ENCODE measurements around the gene ZMIZ1. TPM values are rescaled to one million over a fixed set of nuclear protein-coding genes. Genes with fewer than 3 reads are reported as not detected.

ZMIZ1 gene
- total RNA-seq, 1 experiment from 2014 or later, result 35.8 TPM

DNA sequence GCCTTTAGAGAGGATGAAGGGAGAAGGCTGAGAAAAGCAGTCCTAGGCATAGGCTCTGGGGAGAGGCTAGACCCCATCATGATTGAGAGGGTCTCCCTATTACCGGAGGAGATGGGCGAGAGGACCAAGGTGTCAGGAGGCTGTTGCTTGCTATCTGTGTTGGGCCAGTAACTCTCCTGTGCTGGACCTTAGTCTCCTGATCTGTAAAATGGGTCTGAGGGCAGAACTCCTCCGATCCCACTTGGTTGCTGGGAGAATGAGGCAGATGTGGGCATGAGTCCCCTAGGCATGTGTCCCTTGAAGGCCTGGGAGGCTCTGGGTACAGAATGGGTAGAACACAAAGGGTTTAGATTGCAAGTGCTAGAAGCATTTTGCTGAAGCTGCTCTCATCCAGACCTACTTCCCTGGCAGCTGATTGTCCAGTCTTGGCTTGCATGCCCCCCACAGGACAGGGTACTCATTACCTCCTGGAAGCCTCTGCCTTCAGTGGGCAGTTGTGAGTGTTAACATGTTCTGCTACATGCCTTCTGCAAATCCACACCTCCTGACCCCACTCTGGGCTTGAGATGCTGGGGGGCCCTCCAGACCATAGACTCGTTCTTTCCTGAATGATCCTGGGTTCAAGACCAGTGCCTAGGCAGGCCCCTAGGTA is 4.4 kb downstream of the ZMIZ1 start:
- POLR2A ChIA-PET (ENCODE audit: low non-redundant PET), result no interaction called here
- Histone ChIP-seq H3K4me3 (ENCODE audit: low read depth, low read length, poor library complexity, severe bottlenecking) (no peak overlapping the region), H3K27me3 (replicated peaks; ENCODE audit: insufficient read depth, low read depth, low read length, poor library complexity) (no peaks in the 10 kb centered on the region), H3K36me3 (ENCODE audit: insufficient read depth, low read length, poor library complexity, severe bottlenecking) (no peaks in the 10 kb centered on the region), H3K27ac (ENCODE audit: low read depth, low read length, poor library complexity, severe bottlenecking) (no peak overlapping the region), H3K9me3 (ENCODE audit: low read depth, low read length, poor library complexity, severe bottlenecking) (no peaks in the 10 kb centered on the region), H3K4me1 (ENCODE audit: insufficient read depth, low read length, poor library complexity, severe bottlenecking) (peaks cover 43% of the 10 kb centered on the region)
- intact Hi-C loops (cut with micrococcal nuclease; ENCODE audit: unreplicated experiment), result loop anchor here (5.0 kb wide), 1 partner anchor 39 kb away; no protein-coding TSS in a partner anchor
- no peak for DNase-seq (ENCODE audit: low spot score)
- no peak for TF ChIP-seq EZH2 (IDR thresholded peaks at IDR 0.05; ENCODE audit: borderline replicate concordance, low read depth, low read length, poor library complexity, severe bottlenecking)
- no peak for TF ChIP-seq CTCF (conservative IDR thresholded peaks at IDR 0.05; ENCODE audit: low read depth, low read length)
- CTCF ChIA-PET, result no interaction called here
- BruUV-seq (replicated peaks), result no TSS peak

DNA sequence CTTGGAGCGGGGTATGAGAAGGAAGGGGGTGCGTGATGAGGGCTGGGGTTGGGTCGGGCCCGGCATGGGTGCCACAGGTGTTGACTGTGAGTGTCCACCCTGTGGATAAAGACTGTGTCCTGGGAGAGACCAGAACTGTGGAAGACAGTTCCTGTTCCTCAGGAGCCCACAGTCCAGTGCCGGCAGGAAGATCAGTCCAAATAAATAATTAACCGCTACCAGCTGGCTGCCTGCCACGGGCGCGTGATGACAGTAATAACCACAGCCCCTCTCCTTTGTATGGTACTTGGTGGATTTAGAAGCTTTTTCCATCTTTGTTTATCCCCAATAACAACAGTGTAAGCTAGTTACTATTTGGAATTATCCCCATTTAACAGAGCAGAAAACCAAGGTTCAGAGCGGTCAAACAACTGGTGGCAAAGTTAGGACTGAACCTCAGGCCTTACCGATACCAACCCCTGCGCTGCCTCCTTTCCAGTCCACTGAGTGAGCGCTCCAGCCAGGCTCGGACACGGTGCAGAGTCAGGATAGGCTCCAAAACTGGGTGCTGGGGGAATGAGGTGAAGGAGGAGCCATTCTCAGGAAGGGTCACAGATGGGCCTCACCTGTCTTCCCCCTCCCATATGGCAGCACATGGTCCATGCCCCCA is 5.1 kb downstream of the ZMIZ1 start:
- BruUV-seq (replicated peaks), result no TSS peak

GRCh38 chr10:79074732-79075131 is 6.0 kb downstream of the ZMIZ1 start:
- Histone ChIP-seq H3K27ac (ENCODE audit: low read depth, low read length, poor library complexity, severe bottlenecking) (no peak overlapping the region), H3K27me3 (replicated peaks; ENCODE audit: insufficient read depth, low read depth, low read length, poor library complexity) (no peaks in the 10 kb centered on the region), H3K4me1 (ENCODE audit: insufficient read depth, low read length, poor library complexity, severe bottlenecking) (peaks cover 40% of the 10 kb centered on the region), H3K36me3 (ENCODE audit: insufficient read depth, low read length, poor library complexity, severe bottlenecking) (no peaks in the 10 kb centered on the region), H3K9me3 (ENCODE audit: low read depth, low read length, poor library complexity, severe bottlenecking) (no peaks in the 10 kb centered on the region), H3K4me3 (ENCODE audit: low read depth, low read length, poor library complexity, severe bottlenecking) (no peak overlapping the region)
- ChIA-PET POLR2A (ENCODE audit: low non-redundant PET) (no interaction called here), CTCF (no interaction called here)
- peak; percentile 56 for DNase-seq (ENCODE audit: low spot score)
- intact Hi-C loops (cut with micrococcal nuclease; ENCODE audit: unreplicated experiment), result loop anchor here (5.0 kb wide), 1 partner anchor 38 kb away; no protein-coding TSS in a partner anchor
- no peak for TF ChIP-seq CTCF (conservative IDR thresholded peaks at IDR 0.05; ENCODE audit: low read depth, low read length)
- no peak for TF ChIP-seq EZH2 (IDR thresholded peaks at IDR 0.05; ENCODE audit: borderline replicate concordance, low read depth, low read length, poor library complexity, severe bottlenecking)
- no TSS peak for BruUV-seq (replicated peaks)

More for the DNA sequence above, 5.1 kb downstream of the ZMIZ1 start:
- Histone ChIP-seq H3K4me1 (ENCODE audit: insufficient read depth, low read length, poor library complexity, severe bottlenecking) (peaks cover 40% of the 10 kb centered on the region), H3K27me3 (replicated peaks; ENCODE audit: insufficient read depth, low read depth, low read length, poor library complexity) (no peaks in the 10 kb centered on the region), H3K9me3 (ENCODE audit: low read depth, low read length, poor library complexity, severe bottlenecking) (no peaks in the 10 kb centered on the region), H3K36me3 (ENCODE audit: insufficient read depth, low read length, poor library complexity, severe bottlenecking) (no peaks in the 10 kb centered on the region), H3K4me3 (ENCODE audit: low read depth, low read length, poor library complexity, severe bottlenecking) (no peak overlapping the region), H3K27ac (ENCODE audit: low read depth, low read length, poor library complexity, severe bottlenecking) (no peak overlapping the region)
- TF ChIP-seq EZH2 (IDR thresholded peaks at IDR 0.05; ENCODE audit: borderline replicate concordance, low read depth, low read length, poor library complexity, severe bottlenecking) (no peak), CTCF (conservative IDR thresholded peaks at IDR 0.05; ENCODE audit: low read depth, low read length) (no peak)
- DNase-seq (ENCODE audit: low spot score), result peak; percentile 28
- ChIA-PET CTCF (no interaction called here), POLR2A (ENCODE audit: low non-redundant PET) (no interaction called here)
- intact Hi-C loops (cut with micrococcal nuclease; ENCODE audit: unreplicated experiment), result loop anchor here (5.0 kb wide), 1 partner anchor 38 kb away; no protein-coding TSS in a partner anchor
